OCI-LY1 (cell line): ENCODE data around the gene FAM20C.

Experiments used
- EZH2 ChIP-seq: fragments of 200-600 bp; sonication (generic), shearing (Covaris generic); IDR thresholded peaks from 2 replicates; pipeline ENCODE4 v1.8.0; 2017; ENCODE audit warnings: borderline replicate concordance, mixed run types, mild to moderate bottlenecking, antibody characterized with exemption, low read length, moderate library complexity, mixed read lengths
- TF ChIP-seq, protein P1 (sequence below): fragments of 200-600 bp; sonication (generic), shearing (Covaris generic); IDR thresholded peaks from 2 replicates; pipeline ENCODE4 v1.5.1; 2017; ENCODE audit warnings: mild to moderate bottlenecking, antibody characterized with exemption, low read length, moderate library complexity, mixed read lengths

DNA sequence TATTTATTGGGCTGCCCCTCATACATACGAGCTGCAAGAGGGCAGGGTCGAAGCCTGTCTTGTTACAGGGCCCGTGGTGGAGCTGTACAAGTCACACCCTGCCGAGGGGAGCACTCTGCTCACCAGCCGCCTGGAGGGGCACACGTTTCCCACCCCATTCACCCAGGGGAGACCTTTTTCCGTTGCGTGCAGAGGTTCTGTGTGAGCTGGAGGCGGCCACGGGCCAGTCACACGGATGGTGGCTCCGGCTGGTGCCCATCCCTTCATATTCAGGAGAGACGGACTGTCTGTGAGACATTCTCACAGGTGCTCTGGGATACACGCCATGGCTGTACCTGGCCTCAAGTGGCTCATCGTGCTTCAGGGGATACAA, 47.9 kb upstream of the FAM20C start:
- TF ChIP-seq, protein P1, sequence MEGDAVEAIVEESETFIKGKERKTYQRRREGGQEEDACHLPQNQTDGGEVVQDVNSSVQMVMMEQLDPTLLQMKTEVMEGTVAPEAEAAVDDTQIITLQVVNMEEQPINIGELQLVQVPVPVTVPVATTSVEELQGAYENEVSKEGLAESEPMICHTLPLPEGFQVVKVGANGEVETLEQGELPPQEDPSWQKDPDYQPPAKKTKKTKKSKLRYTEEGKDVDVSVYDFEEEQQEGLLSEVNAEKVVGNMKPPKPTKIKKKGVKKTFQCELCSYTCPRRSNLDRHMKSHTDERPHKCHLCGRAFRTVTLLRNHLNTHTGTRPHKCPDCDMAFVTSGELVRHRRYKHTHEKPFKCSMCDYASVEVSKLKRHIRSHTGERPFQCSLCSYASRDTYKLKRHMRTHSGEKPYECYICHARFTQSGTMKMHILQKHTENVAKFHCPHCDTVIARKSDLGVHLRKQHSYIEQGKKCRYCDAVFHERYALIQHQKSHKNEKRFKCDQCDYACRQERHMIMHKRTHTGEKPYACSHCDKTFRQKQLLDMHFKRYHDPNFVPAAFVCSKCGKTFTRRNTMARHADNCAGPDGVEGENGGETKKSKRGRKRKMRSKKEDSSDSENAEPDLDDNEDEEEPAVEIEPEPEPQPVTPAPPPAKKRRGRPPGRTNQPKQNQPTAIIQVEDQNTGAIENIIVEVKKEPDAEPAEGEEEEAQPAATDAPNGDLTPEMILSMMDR, result no peak
- TF ChIP-seq EZH2, result no peak
